ENCODE measurements around the gene GALNT16.
"Not testable (repeated sequence)": the region's sequence is repeated elsewhere in the genome, so short reads cannot be mapped to it uniquely, and the experiment has no call there.

Gene GALNT16

DNA sequence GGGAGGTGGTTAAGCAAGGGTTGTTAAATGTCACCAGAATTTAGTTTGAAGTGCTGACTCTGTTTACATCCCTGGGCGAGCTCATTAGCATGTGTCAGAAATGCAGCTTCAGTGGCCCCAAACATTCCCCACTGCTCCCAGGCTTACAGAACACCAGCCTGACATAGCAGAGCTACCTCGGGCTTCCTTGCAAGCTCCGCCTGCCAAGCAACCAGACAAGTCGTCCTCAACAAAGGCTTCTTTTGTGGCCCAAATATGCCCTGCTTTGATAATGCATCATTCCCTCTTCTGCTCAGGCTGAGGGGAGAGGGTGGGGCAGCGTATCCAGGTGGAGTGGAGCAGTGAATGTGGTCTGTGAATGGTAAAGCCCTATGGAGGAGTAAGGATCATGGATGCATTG, 110.1 kb downstream of the GALNT16 start:
- no peak for DNase-seq

DNA sequence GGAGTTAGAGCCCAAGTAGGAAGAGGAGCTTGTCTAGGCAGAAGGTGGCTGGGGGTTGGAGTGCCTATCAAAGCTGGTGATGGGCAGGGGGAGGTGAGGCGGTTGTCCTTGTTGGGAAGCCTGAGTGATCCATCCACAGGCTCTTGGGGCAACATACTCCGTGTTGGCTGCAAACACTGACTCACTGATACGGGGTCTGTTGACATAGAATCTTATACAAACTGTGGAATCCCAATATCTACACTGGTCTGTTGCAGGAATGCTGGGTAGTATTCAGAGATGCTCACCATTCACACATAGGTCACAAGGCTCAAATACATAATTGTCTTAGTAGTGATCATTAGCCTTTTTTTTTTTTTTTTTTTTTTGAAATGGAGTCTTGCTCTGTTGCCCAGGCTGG, 112.2 kb downstream of the GALNT16 start:
- no peak for DNase-seq

GRCh38 chr14:69373104-69373503, 113.1 kb downstream of the GALNT16 start:
- DNase-seq: no peak

DNA sequence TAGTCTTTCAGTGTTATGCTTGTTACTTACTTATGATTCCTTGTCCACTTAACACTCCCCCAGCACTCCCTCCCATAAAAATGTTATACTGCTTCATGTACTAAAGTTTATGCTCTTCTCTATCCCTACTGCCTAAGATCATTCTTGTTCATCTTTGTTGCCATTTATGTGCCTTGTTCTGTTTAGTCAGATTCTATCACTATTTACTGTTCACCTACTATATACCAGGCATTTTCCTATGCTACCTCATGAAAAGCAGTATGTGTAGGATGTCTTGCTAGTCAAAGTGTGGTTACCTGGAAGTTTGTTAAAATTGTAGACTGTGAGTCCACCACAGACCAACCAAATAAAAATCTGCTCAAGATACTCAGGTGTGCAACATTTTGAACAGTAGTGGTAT, 114.3 kb downstream of the GALNT16 start:
- DNase-seq: no peak

- no peak for DNase-seq
Measured at GRCh38 chr14:69375182-69375581, 115.2 kb downstream of the GALNT16 start.

DNA sequence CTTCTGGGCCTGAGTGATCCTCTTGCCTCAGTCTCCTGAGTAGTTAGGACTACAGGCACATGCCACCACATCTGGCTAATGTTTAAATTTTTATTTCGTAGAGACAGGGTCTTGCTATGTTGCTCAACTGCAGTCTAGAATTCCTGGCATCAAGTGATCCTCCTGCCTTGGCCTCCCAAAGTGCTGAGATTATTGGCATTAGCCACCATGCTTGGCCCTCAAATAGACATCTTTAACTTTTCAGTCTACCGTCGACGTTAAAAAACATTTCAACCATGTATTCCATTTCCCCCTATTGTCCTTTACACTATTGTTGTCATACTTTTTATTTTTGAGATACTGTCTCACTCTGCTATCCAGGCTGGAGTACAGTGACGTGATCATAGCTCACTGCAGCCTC, 115.8 kb downstream of the GALNT16 start:
- DNase-seq: no peak

DNA sequence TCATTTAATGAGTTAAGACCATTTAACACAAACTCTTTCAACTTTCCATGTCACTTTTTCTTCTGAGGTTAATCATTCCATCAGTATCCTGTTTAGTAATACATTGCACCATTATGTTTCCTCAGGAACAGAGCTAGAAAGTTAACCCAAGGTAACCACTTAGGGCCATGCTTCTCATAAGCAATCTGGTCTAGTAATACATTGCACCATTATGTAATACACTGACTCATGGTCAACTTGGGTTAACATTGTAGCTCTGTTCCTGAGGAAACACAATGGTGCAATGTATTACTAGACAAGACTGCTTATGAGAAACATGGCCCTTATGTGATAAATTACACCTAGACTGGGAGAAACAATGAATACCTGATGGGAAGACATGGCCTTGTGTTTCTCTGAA, 116.5 kb downstream of the GALNT16 start:
- DNase-seq: peak; percentile 95

- DNase-seq: no peak
Measured at GRCh38 chr14:69378274-69378673, 118.3 kb downstream of the GALNT16 start.

GRCh38 chr14:69387311-69387710, 127.4 kb downstream of the GALNT16 start:
- no peak for DNase-seq

DNA sequence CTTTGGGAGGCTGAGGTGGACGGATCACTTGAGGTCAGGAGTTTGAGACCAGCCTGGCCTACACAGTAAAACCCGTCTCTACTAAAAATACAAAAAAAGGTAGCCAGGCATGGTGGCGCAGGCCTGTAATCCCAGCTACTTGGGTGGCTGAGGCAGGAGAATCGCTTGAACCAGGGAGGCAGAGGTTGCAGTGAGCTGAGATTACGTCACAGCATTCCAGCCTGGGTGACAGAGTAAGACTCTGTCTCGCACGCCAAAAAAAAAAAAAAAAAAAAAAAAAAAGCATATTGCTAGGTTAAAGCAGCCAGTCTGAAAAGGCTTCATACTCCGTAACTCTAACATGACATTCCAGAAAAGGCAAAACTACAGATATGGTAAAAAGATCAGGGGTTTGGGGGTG, 131.4 kb downstream of the GALNT16 start:
- DNase-seq: not testable (repeated sequence)

- peak; percentile 12 for DNase-seq
Measured at GRCh38 chr14:69392481-69392880, 132.5 kb downstream of the GALNT16 start.

- DNase-seq: no peak
Measured at GRCh38 chr14:69395929-69396328, 136.0 kb downstream of the GALNT16 start.

- DNase-seq: peak; percentile 99
Measured at GRCh38 chr14:69398053-69398817, 138.3 kb downstream of the GALNT16 start, which contains the start of the genes ERH and SLC39A9. TSS of gene ERH (minus strand) at chr14:69398299. CDS start at chr14:69398233, 66 bp downstream. TSS of gene SLC39A9 (plus strand) at chr14:69398692. CDS start at chr14:69399370, 678 bp downstream.

DNA sequence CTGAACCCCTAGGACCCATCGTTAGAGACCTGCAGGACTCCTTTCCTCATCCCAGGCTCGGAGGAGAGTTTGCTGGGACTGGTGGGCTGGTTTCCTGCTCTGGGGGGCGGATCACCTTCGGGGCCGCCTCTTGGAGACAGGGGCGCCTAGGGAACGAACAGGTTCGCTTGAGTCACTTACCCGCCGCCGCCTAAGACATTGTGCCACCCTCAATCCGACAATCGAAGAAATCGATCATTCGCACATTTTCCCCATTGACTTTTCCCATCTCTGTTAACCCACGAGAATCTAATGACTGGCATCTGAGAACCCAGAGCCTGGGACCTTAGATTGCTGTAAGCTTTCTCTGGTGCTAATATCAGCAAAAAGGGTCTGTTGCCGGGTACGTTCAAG, 138.9 kb downstream of the GALNT16 start:
- DNase-seq: no peak

DNA sequence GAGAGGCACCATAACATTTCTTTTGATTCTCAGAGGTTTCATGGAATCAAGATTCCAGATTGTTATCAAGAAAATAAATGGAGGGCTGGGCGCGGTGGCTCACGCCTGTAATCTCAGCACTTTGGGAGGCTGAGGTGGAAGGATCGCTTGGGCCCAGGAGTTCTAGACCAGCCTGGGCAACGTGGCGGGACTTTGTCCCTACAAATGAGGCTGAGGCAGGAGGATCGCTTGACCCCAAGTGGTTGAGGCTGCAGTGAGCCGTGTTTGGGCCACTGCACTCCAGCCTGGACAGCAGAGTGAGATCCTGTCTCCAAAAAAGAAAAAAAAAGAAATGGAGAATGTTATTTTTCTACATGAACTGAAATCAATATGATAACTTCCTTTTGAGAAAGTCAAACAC, 139.8 kb downstream of the GALNT16 start:
- DNase-seq: no peak

DNA sequence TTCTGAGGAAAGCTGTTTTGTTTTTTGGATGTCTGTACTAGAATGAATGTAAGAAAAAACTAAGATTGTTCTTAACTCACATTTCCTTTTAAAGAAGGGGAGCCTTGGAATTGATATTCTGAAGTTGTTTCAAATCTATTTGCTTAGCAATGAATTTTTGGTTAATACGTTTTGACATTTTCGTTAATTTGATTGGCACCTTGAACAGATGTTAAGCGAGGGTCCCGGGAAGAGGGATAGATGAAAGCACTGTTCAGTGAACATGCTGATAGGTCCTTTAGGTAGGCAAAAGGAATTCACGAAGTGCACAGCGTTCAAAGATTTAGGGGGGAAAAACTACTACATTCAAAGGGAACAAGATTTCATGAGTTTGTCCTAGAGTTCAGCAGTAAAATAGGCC, 140.2 kb downstream of the GALNT16 start:
- DNase-seq: no peak

DNA sequence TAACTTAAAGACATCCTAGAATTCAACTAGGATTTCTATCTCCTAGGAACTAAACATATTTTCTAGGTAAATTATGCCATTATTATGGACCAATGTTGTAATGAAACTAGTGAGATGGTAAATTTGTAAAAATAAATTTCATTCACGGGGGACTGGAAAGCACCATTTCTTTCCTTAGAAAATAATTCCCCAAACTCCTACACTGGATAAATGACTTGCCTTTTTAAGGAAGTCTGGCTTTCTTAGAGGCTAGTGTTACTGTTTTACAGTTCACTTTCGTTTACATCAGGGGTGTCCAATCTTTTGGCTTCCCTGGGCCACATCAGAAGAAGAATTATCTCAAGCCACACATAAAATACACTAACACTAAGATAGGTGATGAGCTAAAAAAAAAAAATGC, 141.9 kb downstream of the GALNT16 start:
- peak; percentile 32 for DNase-seq

GRCh38 chr14:69404478-69404877, 144.5 kb downstream of the GALNT16 start:
- no peak for DNase-seq

GRCh38 chr14:69404883-69405282, 144.9 kb downstream of the GALNT16 start:
- peak; percentile 36 for DNase-seq

DNA sequence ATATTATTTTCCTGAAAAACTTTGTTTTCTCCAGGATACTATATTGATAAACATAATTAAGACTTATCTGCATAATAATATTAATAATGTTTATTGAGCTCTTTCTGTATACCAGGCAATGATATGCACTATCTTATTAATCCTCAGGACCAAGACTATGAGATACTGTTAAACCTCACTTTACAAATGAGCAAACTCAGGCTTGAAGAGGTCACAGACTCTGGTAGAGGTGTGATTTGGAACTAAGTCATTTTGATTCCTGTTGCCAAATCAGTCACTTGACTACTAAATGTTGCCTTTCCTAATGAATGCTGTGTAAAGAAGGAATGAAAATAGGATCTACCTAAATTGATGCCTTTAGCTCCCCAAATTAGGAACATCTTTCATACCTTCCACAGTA, 145.8 kb downstream of the GALNT16 start:
- no peak for DNase-seq
